CD14-positive monocyte (primary cell): ENCODE results near the gene OLR1. TPM values are rescaled to one million over a fixed set of nuclear protein-coding genes. Genes with fewer than 3 reads are reported as not detected.
A peak's percentile ranks its signal among the peaks of the same experiment; 100 is the strongest.

Experiments used
- DNase-seq, 3 donors: peaks; one replicate each; pipeline ENCODE4 v3.0.0-alpha.2; 2011 to 2022
- H2AFZ ChIP-seq: 2 replicates; pipeline ENCODE4 v1.6.0; 2012; ENCODE audit warnings: mild to moderate bottlenecking, low read depth, low read length, inconsistent platforms; ENCODE audit not compliant: insufficient read depth, poor library complexity, severe bottlenecking
- H3K27ac ChIP-seq, 2 donors: 1 replicate in 1 of 2; 2 replicates in 1 of 2; pipeline ENCODE4 v1.5.1; 2012 to 2013; ENCODE audit warnings: low read length in 2 of 2, control low read depth in 1 of 2, inconsistent platforms in 1 of 2, low read depth in 1 of 2, mild to moderate bottlenecking in 1 of 2
- H3K27me3 ChIP-seq, 2 donors: one replicate each; pipeline versions ENCODE4 v1.6.0 to v1.6.1; 2011 to 2013; ENCODE audit warnings: low read length in 2 of 2; ENCODE audit not compliant: control insufficient read depth in 2 of 2, insufficient read depth in 2 of 2
- H3K36me3 ChIP-seq, 2 donors: replicated peaks in 1 of 2; 1 replicate in 1 of 2; 2 replicates in 1 of 2; pipeline versions ENCODE4 v1.5.1 to v1.6.1; 2012 to 2013; ENCODE audit warnings: low read length in 2 of 2, control low read depth in 1 of 2, inconsistent platforms in 1 of 2, mild to moderate bottlenecking in 1 of 2; ENCODE audit not compliant: insufficient read depth in 2 of 2, control insufficient read depth in 1 of 2
- H3K4me1 ChIP-seq, 2 donors: 1 replicate in 1 of 2; 2 replicates in 1 of 2; pipeline versions ENCODE4 v1.5.1 to v1.6.1; 2012 to 2013; ENCODE audit warnings: low read length in 2 of 2, control low read depth in 1 of 2, inconsistent platforms in 1 of 2, mild to moderate bottlenecking in 1 of 2, moderate library complexity in 1 of 2; ENCODE audit not compliant: insufficient read depth in 2 of 2, control insufficient read depth in 1 of 2
- H3K4me2 ChIP-seq: replicated peaks from 2 replicates; pipeline ENCODE3; 2012; ENCODE audit warnings: low read length, moderate library complexity, mild to moderate bottlenecking; ENCODE audit not compliant: poor library complexity, severe bottlenecking; ENCODE audit errors: extremely low read depth
- H3K4me3 ChIP-seq, 3 experiments: fragments of 200-600 bp in 1 of 3; sonication (generic) in 1 of 3; replicated peaks in 1 of 3; 1 replicate in 2 of 3; 2 replicates in 1 of 3; pipeline ENCODE4 v1.5.1; 2011 to 2013; ENCODE audit warnings: low read length in 3 of 3, mild to moderate bottlenecking in 3 of 3, control low read depth in 2 of 3, low read depth in 2 of 3, inconsistent platforms in 1 of 3, moderate library complexity in 1 of 3
- H3K79me2 ChIP-seq: 2 replicates; pipeline ENCODE4 v1.6.0; 2012; ENCODE audit warnings: mild to moderate bottlenecking, control low read depth, inconsistent platforms, low read length, moderate library complexity; ENCODE audit not compliant: insufficient read depth
- H3K9ac ChIP-seq: 2 replicates; pipeline ENCODE4 v1.6.0; 2017; ENCODE audit warnings: low read length, mild to moderate bottlenecking; ENCODE audit not compliant: insufficient read depth, poor library complexity, severe bottlenecking
- H3K9me3 ChIP-seq, 2 donors: replicated peaks in 1 of 2; 1 replicate in 1 of 2; 2 replicates in 1 of 2; pipeline versions ENCODE4 v1.5.1 to v1.6.1; 2012 to 2013; ENCODE audit warnings: low read length in 2 of 2, control low read depth in 1 of 2; ENCODE audit not compliant: control insufficient read depth in 1 of 2, insufficient read depth in 1 of 2
- H4K20me1 ChIP-seq: 2 replicates; pipeline ENCODE4 v1.6.0; 2012; ENCODE audit warnings: mild to moderate bottlenecking, low read length, control low read depth, moderate library complexity; ENCODE audit not compliant: insufficient read depth
- H3K27ac Mint-ChIP-seq, 7 donors: one replicate each; pipeline ENCODE4 v1.8.0; 2020; ENCODE audit warnings: mild to moderate bottlenecking in 7 of 7, mixed read lengths in 7 of 7, moderate library complexity in 6 of 7, inconsistent platforms in 2 of 7
- H3K27me3 Mint-ChIP-seq, 3 donors: one replicate each; pipeline ENCODE4 v1.8.0; 2021 to 2022; ENCODE audit warnings: low read depth in 3 of 3, mild to moderate bottlenecking in 3 of 3, mixed read lengths in 3 of 3, moderate library complexity in 3 of 3, inconsistent platforms in 1 of 3
- H3K36me3 Mint-ChIP-seq, 2 donors: one replicate each; pipeline ENCODE4 v1.8.0; 2020; ENCODE audit warnings: mixed read lengths in 2 of 2, inconsistent platforms in 1 of 2, mild to moderate bottlenecking in 1 of 2
- H3K4me1 Mint-ChIP-seq: one replicate; pipeline ENCODE4 v1.8.0; 2020; ENCODE audit warnings: mild to moderate bottlenecking, mixed read lengths
- H3K4me3 Mint-ChIP-seq, 2 donors: one replicate each; pipeline ENCODE4 v1.8.0; 2020; ENCODE audit warnings: mild to moderate bottlenecking in 2 of 2, mixed read lengths in 2 of 2, moderate library complexity in 1 of 2
- H3K9me3 Mint-ChIP-seq, 7 donors: one replicate each; pipeline ENCODE4 v1.8.0; 2020 to 2022; ENCODE audit warnings: mixed read lengths in 7 of 7, mild to moderate bottlenecking in 6 of 7, moderate library complexity in 6 of 7, inconsistent platforms in 2 of 7
- WGBS: methylation state at CpG from one replicate; pipeline ENCODE4 v1.1.5; 2013; ENCODE audit warnings: missing lambda C conversion rate; ENCODE audit not compliant: insufficient coverage; 5-methylcytosine and 5-hydroxymethylcytosine counted together
- intact Hi-C, 2 donors: fragments of 100-400 bp; cut with micrococcal nuclease; formaldehyde crosslinking; loops; one replicate each; pipeline versions ENCODE4 v1.15.0 to v1.15.1; 2023
- polyA plus RNA-seq, 3 donors: library from polyadenylated mRNA; depleted of rRNA in 1 of 3; unstranded in 2 of 3; stranded (reverse) in 1 of 3; fragments of 300-500 nt in 2 of 3; fragments of >200 nt in 1 of 3; fragmentation: Illumina TruSeq in 2 of 3; gene quantifications; 1 replicate in 2 of 3; 2 replicates in 1 of 3; pipeline ENCODE4 v1.2.3, GENCODE V29; 2012 to 2021
- TF ChIP-seq, protein P1 (sequence below): fragments of 200-600 bp; IDR thresholded peaks from one replicate; pipeline ENCODE4 v1.8.0; 2022; ENCODE audit warnings: antibody characterized with exemption, mild to moderate bottlenecking

OLR1 gene
- polyA plus RNA-seq, 3 donors = 0.88 to 12.9 (median 0.99) TPM

DNA sequence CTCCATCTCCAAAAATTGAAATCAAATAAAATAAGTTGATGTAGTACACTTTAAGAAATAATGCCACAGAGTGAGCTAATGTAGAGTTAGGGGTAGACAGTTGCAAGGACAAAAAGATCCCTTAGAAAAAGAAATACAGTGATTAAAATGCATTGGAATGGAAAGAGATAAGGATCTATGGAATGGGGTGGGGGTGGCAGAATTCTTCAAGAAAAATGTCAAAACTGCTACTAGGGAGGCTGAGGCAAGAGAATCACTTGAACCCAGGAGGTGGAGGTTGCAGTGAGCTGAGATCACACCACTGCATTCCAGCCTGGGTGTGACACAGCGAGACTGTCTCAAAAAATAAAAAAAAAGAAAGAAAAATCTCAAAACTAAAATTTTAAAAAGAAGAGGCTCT lies 6.5 kb downstream of the OLR1 start:
- no peak overlapping the region for H2AFZ ChIP-seq
- intact Hi-C loops = no loop called here
- no CpG with 5 or more reads among the region's 1 CpG for WGBS
- H3K27me3 ChIP-seq = no peaks in the 10 kb centered on the region
- H3K27ac ChIP-seq = no peak overlapping the region
- H3K27ac Mint-ChIP-seq = peak overlapping the region in 2 of 7 donors; percentile 10 to 53
- H3K27me3 Mint-ChIP-seq = no peaks in the 10 kb centered on the region
- H3K4me3 Mint-ChIP-seq = no peak overlapping the region
- H3K9me3 ChIP-seq = no peaks in the 10 kb centered on the region
- H3K4me1 ChIP-seq = peaks cover 49 to 57% of the 10 kb centered on the region in 2 donors
- no peaks in the 10 kb centered on the region for H3K36me3 ChIP-seq
- DNase-seq = no peak
- H3K4me2 ChIP-seq = no peak overlapping the region
- H3K79me2 ChIP-seq = no peaks in the 10 kb centered on the region
- no peak overlapping the region for H3K4me3 ChIP-seq
- TF ChIP-seq, protein P1, sequence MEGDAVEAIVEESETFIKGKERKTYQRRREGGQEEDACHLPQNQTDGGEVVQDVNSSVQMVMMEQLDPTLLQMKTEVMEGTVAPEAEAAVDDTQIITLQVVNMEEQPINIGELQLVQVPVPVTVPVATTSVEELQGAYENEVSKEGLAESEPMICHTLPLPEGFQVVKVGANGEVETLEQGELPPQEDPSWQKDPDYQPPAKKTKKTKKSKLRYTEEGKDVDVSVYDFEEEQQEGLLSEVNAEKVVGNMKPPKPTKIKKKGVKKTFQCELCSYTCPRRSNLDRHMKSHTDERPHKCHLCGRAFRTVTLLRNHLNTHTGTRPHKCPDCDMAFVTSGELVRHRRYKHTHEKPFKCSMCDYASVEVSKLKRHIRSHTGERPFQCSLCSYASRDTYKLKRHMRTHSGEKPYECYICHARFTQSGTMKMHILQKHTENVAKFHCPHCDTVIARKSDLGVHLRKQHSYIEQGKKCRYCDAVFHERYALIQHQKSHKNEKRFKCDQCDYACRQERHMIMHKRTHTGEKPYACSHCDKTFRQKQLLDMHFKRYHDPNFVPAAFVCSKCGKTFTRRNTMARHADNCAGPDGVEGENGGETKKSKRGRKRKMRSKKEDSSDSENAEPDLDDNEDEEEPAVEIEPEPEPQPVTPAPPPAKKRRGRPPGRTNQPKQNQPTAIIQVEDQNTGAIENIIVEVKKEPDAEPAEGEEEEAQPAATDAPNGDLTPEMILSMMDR = no peak
- H3K4me1 Mint-ChIP-seq = peaks cover 53% of the 10 kb centered on the region
- no peaks in the 10 kb centered on the region for H3K36me3 Mint-ChIP-seq
- no peak overlapping the region for H3K9ac ChIP-seq
- H3K9me3 Mint-ChIP-seq = peaks cover 0 to 1% (median 0%) of the 10 kb centered on the region in 7 donors
- no peaks in the 10 kb centered on the region for H4K20me1 ChIP-seq

DNA sequence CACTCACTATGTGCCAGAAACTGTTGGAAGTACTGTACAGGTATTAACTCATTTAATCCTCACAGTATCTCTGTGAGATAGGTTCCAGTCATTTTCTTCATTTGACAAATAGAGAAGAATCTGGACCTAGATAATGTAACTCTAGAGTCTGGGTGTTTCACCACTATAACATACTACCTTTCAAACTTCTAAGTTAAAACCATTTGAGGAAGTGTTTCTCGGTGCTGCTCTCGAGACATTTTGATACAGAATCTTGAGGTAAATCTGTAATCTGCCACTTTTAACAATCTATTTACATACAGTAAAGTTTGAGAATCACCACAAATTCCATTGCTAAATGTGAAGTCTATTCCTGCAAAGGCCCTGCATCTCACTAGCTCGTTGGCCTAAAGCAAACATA lies 8.8 kb downstream of the OLR1 start:
- Mint-ChIP-seq H3K36me3 (no peaks in the 10 kb centered on the region), H3K4me3 (no peak overlapping the region), H3K9me3 (no peaks in the 10 kb centered on the region), H3K4me1 (peaks cover 65% of the 10 kb centered on the region), H3K27ac (peak overlapping the region in 1 of 7 donors; percentile 32), H3K27me3 (no peaks in the 10 kb centered on the region)
- intact Hi-C loops = no loop called here
- no peak overlapping the region for H3K4me2 ChIP-seq
- no peaks in the 10 kb centered on the region for H3K79me2 ChIP-seq
- H3K27ac ChIP-seq = no peak overlapping the region
- no peaks in the 10 kb centered on the region for H3K36me3 ChIP-seq
- TF ChIP-seq, protein P1 = no peak
- DNase-seq = peak in 1 of 3 donors; percentile 55
- H3K4me3 ChIP-seq = no peak overlapping the region
- no peak overlapping the region for H3K9ac ChIP-seq
- H3K4me1 ChIP-seq = peaks cover 56 to 70% of the 10 kb centered on the region in 2 donors
- H3K9me3 ChIP-seq = no peaks in the 10 kb centered on the region
- no peaks in the 10 kb centered on the region for H4K20me1 ChIP-seq
- no CpG with 5 or more reads among the region's 3 CpGs for whole genome bisulfite sequencing
- H2AFZ ChIP-seq = no peak overlapping the region
- no peaks in the 10 kb centered on the region for H3K27me3 ChIP-seq
